ENCODE data around the gene IL25.
"Not testable (repeated sequence)": the region's sequence is repeated elsewhere in the genome, so short reads cannot be mapped to it uniquely, and the experiment has no call there.

Gene IL25

DNA sequence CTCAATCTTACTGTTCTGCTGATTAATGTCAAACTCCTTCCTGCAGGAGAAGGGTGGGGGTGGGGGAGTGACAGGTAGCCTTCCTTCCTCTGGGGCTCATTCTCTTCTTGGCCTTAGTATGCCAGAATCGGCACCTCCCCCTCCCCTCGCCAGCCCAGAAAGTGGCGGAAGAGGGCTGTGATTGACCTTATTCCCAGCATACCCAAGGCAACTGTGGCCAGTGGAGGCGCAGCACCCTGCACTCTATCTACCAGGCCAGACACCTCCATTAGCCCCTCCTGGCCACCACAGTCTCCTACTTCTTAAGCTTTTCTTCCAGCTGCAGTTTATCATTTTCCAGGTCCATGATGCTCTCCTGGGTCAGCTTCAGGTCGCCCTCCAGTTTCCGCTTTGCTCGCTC is 20.0 kb downstream of the IL25 start:
- DNase-seq, result no peak

DNA sequence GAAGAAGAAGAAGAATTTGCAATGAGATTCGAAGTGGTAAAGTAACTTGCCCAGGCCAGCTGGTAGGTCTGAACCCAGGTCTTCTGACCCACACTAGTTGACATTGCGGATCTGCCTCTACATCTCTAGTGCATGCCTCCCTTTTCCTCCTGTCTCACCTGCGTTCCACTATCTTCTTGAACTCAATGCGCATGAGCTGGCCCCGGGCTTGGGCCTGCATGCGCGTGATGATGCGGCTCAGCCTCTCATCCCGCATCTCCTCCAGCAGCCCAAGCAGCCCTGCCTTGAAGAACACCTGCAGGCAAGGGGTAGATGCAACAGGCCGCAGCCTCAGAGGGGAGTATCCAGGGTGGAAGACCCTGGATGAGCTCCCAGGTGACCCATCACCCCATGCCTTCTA is 23.5 kb downstream of the IL25 start:
- DNase-seq, result no peak

DNA sequence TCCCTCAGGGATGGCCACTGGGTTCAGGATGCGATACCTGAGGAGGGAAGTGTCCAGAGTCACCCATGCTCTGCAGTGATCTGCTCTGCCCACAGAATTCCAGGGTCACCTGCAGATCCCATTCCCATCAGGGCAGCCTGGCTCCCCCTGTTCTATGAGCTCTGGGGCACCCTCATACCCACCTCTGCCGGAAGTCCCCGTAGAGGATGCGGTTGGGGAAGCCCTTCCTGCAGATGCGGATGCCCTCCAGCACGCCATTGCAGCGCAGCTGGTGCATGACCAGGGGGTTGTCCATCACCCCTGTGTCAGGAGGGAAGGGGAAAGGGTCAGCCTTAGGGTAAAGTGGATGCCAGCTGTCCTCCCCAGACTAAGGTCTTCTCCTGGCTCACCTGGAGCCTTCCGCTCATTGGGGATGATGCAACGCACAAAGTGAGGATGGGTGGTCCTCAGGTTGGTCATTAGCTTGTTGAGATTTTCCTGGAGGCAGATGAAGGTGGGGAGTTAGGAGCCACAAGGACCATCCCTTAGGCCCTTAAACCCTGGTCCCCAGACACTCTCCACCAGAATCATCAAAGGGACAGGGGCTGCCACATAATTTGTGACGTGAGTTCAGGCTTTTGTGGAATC is 24.3 kb downstream of the IL25 start:
- DNase-seq, result no peak

DNA sequence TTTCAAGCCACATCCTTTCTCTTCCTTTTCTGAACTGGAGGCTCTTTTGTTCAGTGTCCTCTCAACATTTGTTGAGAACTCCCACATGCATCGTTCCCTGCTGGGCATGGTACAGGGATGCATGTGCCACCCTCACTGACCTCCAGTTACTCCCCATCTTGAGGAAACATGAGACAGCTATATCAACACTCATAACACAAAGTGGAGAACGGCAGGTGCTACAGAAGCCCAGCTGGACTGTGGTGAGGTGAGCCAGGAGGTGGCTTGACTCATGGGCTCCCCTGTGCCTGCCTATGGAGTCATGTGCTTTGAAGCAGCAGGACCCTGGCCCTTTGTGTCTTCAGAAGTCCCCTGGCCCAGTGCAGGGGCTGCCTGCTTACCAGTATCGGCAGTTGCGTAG is 25.7 kb downstream of the IL25 start:
- peak; percentile 12 to 55 (median 12) for DNase-seq

DNA sequence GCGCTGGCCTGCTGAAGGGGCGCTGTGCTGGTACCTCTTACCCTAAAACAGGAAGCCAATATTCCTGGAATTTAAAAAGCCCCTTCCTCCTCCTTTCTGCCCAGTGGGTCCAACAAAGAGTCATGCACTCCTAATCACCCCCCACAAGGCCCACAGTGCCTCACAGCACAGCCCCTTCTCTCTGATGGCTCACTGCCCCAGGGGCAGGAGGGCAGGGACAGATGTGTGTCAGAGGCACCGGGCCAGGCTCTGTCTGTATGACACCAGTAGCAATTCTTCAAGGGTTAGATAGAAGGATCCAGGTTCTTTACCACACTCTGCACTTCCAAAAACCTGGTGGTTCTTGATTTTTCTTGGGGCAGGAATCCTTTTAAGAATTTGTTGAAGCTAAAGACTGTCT is 26.5 kb downstream of the IL25 start:
- no peak for DNase-seq

DNA sequence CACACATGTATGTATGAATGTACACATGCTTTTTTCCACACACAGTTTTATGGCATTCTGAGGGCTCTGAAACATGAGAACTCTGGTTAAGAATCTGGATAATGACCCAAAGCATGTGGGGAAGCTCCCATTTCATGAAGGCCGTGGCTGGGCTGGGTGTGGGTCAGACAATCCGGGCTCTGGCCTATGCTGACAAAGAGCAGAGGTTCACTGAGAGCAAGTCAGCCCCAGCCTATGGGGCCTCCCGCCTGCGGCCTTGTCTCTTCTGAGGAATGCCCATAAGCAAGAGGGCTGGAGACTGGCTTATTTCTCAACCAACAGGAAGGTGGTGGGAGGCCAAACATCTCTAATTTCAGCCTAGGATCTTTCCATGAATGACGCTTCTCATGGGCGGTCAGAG is 27.0 kb downstream of the IL25 start:
- no peak for DNase-seq

DNA sequence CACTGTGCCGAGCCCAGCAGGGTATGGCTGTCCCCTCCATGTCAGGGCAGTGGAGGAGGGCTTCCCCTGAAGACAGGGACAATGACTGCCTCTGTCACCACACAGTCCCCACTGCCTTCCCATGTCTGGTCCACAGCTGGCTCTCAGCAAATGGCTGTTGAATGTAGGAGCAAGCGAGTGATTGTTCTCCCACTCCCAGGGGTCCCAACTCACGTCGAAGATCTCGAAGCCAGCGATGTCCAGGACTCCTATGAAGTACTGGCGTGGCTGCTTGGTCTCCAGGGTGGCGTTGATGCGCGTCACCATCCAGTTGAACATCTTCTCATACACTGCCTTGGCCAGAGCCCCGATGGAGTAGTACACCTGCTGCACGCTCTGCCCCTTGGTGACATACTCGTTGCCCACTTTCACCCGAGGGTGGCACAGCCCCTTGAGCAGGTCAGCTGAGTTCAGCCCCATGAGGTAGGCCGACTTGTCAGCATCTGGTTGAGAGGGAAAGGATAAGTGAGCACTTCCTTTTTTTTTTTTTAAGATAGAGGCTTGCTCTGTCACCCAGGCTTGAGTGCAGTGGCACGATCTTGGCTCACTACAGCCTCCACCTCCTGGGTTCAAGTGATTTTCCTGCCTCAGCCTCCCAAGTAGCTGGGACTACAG is 28.0 kb downstream of the IL25 start:
- DNase-seq, result not testable (repeated sequence)

DNA sequence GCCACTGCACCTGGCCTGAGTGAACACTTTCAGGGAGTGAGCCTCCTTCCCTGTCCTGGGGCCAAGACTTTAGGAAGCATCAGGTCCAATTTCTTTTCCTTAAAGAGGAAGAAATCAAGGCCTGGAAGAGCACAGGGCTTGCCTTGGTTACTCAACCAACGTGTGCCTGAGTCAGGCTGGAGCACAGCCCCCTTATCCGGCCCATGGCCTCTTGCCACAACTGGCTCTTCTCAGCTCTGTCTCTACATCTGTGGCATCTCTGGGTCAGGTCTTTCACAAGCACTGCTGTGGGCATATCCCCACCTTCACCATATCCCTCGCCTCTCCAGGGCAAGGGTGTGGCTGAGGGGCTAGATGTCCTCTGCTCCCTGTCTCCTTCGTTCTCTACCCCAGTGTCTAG is 28.7 kb downstream of the IL25 start:
- DNase-seq, result no peak

DNA sequence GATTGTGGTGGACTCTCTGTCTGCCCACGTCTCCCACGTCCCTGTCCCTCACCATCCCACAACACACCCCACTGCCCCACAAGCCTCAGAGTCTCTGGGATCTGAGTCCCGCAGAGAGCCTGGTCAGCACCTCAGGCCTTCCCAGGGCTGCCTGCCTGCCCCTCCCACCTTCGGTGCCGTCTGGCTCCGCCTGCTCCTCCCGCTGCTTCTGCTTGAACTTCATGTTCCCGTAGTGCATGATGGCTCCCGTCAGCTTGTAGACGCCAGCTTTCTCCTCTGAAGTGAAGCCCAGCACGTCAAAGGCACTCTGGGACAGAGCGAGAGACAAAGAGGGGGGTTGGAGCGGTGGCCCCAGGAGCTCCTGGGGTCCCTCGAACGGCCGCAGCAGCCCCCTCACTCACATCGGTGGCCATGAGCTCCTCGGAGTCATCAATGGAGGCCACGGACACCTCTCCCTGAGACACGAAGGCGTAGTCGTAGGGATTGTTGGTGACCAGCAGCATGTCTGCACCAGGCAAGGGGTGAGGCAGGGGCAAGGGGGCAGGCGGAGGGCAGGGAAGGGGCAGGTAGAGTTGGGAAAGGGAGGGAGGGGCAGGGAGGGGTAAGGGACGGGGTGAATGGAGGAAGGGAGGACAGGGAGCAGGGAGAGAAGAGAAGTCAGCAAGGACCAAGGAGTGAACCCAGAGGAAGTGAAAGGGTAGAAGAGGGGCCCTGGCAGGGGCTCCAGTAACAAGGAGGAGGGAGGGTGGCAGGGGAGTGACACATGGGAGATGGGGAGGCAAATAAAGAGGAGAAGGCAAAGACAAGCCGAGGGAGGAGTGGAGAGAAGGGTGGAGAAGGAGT is 29.9 kb downstream of the IL25 start:
- no peak for DNase-seq

DNA sequence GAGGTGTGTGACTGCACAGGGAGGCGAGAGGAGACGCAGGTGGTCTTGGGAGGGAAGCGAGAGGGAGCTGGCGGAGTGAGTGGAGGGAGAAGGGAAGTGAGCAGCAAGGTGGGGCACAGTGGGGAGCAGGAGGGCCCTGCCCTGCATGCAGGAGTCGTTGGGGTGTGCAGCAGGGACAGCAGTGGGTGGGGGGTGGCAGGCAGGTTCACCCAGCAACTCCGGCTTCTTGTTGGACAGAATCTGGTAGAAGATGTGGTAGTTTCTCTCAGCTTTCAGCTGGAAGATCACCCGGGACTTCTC is 30.5 kb downstream of the IL25 start:
- DNase-seq, result no peak

DNA sequence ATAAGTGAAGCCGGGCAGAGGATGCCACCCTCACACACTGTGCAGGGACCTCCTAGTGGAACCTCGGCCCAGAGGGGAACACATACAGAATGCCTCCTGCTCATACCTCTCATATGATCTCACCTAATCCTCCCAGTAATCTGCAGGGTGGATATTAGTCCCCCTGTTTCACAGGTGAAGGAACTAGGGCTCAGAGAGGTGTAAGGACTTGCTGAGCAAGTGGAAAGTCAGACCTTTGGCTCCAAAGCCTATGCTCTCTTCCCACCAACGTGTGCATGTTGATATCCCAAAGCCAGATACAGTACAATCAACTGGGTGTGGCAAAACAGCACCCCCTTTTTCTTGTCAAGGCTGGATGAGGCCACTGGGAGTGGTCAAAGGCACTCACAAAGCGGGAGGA is 31.3 kb downstream of the IL25 start:
- no peak for DNase-seq

DNA sequence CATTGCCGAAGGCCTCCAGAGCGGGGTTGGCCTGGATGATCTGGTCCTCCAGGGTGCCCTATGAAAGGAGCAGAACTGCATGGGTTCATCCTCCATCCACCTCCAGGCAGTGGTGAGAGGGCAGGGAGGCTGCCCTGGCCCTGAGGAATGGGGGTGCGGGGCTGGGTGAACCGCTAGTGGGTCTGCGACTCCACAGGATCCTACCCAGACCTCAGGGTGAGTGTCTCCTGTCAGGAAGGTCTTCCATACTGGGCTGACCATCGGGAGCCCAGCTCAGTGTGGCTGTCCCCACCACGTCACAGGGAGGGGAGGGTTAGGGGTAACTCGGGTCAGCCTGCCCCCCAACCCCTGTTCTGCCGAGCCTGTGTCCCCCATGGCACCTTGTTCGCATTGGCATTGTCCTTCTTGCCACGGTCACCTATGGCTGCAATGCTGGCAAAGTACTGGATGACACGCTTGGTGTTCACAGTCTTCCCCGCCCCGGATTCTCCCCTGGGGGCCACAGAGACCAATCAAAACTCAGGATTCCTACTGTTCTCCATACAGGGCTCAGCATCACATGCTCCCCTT is 31.8 kb downstream of the IL25 start:
- no peak for DNase-seq

DNA sequence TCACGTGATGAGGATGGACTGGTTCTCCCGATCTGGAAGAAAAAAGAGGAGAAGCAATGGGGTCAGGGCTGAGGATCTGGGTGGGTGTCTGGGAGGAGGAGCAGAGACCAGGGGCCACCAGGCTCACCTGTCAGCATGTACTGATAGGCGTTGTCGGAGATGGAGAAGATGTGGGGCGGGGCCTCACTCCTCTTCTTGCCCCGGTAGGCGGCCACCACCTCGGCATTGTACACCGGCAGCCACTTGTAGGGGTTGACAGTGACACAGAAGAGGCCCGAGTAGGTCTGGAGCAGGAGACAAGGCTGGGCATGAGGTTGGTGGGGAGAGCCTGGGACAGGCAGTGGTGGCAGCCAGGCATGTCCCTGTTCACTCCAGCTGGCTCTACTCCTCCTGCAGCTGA is 32.5 kb downstream of the IL25 start:
- no peak for DNase-seq

DNA sequence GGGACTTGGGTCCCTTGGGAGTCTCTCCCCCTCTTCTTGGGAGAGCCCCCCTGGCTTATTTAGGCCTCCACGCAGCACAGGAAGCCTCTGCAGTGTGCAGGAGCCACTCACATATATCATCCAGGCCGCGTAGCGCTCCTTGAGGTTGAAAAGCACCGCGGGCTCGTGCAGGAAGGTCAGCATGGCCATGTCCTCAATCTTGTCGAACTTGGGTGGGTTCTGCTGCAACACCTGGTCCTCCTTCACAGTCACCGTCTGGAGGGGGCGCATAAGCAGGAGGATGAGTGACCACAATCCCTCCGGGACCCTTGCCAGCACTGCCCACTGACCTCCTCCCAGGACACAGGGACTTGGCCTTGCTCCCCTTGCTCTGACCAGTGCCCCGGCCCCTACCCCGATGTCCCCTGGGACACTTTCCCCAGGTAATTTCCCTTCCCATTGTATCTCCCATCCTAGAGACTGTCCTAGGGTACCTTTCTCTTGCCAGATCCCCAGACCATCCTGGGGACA is 33.0 kb downstream of the IL25 start:
- no peak for DNase-seq

DNA sequence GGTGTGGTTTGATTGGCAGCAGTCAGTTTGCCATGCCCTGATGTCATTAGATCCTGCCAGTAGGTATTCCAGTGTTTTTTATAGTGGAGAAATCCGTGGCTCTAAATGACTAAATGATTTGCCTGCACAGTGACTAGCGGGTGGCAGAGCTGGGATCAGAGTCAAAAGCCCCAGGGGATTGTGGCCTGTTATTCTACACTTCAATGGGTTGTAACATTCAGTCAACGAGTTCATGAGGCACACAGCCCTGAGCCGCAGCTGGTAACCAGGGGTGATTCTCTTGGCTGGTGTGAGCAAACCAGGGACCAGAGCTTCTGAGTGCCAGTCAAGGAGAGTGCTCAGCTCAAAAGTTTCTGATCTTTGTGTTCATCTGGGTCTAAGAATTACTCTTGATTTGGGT is 33.6 kb downstream of the IL25 start:
- DNase-seq, result peak in 1 of 3 experiments; percentile 14

DNA sequence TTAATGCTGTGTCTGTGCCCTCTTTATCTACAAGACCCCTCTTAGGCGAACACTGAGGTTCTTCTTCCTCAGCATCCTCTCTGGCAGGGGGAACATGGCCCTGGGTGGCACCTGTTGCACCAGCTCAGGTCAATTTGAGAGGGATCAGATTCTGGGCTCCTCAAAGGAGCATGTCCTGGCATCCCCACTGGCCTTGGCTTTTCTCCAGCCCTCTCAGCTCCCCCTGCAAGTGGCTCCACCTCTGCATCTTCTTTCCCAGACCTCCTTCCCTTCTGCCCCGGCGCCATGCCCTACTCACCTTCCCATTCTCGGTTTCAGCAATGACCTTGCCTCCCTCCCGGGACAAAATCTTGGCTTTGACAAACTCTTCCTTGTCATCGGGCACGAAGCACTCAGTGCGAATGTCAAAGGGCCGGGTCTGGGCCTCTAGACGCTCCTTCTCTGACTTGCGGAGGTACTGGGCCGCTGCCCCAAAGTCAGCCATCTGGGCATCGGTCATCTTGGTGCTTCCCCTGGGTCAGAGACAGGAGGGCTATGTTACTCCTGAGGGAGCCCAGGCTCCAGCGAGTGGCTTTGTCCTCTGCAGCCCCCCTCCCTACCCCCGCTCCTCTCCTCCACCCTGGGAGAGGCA is 34.2 kb downstream of the IL25 start:
- no peak for DNase-seq

DNA sequence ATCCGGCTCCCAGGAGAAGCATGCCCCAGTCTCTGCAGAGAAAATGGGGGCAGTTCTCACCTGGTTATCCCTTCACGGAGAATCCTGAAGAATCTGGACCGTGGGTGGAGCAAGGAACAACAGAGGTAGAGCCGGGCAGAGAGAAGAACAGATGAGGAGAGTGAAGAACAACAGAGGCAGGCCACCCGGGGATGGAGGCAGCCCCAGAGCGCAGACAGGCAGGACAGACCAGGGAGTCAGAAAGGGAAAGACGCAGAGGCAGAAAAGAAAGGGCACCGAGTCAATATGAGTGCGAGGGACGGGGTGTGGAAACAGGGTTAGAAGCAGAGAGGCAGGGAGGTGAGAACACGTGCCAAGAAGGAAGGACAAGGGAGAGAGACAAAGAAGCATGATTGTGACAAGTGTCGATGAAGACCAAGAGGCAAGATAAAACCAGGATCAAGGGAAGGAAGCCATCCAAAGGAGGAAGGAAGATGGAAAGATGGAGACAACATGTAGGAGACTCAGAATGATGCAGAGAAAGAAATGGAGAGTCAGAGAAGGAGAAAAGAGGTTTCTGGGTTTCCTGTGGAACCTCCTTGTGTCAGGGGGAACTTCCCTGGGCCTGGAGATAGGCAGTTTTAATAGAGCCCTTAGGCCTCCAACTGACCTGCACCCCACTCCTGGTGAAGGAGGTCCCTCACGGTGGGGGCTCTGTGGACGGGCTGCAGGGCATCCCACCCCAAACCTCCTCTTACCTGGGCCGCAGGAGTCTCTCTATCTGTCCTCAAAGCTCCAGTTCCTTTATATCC is 35.1 kb downstream of the IL25 start, which contains the start of gene MYH6:
MYH6 (minus strand) TSS at position 758 of the 791 bp plus-strand sequence. CDS start 1,050 bp downstream, outside the sequence.
- DNase-seq, result no peak

DNA sequence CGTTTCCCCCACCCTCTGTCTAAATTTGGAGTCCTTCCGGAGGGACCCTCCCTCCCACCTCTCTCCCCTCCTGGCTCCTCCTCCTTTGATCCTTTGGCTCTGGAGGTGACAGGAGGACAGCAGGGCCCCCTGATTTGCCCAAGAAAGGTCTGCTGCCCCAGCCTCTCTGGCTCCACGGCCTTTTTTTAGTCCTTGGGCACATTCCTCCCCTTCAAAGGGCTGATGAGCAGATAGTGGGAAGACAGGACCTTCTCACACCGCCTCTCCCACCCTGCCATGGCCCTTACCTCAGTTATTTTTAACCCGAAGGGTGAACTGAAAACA is 35.7 kb downstream of the IL25 start:
- DNase-seq, result no peak

DNA sequence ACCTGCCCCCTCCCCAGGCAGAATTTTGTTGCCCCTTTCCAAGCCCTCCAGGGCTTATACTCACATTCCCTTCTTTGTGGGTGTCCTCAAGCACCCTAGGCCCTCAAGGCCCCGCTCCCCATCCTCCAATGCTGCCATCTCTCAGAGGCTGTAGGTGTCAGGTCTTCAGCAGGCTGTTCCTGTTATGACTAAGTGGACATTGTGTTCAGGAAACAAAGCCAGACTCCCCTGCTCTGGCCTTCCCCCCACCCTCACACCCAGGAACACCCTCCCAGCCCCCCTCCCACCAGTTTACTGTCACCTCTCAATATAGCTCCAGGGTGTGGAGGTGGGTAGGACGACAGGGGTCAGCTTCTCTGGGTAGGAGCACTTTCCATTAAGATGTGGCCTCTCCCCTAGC is 36.9 kb downstream of the IL25 start:
- DNase-seq, result no peak

DNA sequence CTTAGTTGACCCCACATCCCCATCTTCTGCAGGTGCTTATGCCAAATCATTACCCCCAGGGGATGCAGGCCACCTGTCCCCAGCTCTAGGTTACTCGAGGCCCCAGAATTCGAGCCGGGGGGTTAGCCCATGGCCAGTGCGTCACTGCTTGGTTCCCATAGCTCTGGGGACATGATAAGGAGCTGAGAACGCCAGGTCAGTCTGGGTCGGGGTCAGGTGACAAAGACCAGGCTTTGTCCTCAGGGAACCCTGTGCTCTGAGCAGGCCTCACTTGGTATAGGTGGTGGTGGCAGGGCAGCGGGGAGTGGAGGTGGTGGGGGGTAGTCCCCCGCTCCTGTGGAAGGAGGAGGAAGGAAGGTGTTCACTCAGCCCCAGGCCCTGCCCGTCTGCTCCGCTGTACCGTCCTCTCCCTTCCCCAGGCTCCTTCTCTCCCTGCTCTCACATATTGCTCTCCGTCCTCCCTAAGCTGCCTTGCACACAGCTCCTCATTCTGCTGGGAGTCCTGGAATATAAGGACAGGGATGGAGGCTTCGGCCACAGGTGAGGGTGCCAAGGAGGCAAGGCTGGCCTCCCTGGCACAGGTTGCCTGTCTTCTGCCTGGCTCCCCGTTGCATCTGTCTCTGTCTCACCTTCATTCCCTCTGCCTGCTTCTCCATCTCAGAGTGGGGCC is 37.5 kb downstream of the IL25 start:
- DNase-seq, result no peak

DNA sequence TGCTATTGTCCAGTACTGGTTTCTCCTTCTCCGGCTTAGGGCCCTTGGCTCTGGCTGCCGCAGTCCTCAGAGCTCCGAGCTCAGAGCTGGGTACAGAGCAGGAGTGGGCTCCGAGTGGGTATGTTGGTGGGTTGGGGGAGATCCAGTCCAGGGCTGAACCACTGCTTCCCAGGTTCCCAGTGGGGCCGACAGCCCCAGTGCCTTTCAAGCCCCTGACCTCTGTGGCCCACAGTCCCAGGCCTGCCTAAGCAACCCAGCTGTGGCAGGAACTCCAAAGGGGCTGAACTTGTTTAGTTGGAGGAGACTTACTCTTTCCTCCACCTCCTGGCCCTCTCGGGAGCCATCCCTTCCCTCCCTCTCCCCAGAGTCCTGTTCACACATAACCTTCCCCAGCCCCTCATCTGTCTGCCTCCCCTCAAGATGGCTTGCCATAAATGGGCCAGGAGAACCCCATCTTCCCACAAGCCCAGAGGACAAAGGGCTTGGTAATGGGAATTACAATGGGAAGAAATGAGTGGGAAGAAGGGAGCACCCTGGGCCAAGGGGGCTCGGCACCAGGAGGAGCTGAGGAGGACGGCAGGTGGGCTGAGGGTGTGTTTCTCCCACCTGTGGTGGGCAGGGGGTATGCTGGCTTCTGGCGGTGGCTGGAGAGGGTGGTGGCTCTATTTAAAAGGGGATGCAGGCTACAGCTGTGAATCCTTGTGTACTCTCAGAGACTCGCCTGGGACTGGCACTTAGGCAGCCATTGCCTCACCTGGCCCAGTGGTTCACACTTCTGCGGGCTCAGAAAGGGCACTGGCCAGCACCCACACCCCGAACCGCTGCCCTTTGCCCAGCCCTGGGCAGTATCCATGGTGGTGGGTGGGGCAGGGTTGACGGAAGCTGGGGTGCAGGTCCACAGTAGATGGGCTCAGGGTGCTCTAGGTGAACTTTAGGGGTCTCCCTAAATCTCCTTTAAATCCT is 39.2 kb downstream of the IL25 start:
- DNase-seq, result no peak
